ENCODE measurements around the gene PRXL2C.

DNA sequence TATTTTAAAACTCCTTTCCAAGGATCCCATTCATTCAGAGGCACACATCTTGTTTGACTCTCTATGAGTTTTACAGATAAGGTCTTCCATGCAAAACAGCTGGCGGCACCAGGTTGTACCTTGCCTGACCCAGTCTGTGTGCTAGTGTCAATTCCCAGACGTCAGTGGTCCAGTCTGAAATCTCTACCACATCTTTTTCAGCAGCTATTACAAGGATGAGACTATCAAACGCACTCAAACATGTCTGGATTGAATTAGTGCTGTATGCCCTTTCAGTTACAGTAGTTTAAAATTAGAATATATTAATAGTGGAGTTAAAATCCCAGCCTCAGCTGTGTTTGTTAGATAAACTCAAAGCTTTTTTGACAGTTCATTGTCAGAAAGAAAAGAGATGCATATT, 47.1 kb downstream of the PRXL2C start:
- no peak for TF ChIP-seq POLR2A (IDR thresholded peaks at IDR 0.05)
- TF ChIP-seq CTCF (IDR thresholded peaks at IDR 0.05), result no peak
- no peak for TF ChIP-seq POLR2AphosphoS5 (IDR thresholded peaks at IDR 0.05)

Data from prostate gland (tissue), 2 donors.